A375 (cell line): ENCODE measurements around the gene NPM1. TPM values are rescaled to one million over a fixed set of nuclear protein-coding genes. Genes with fewer than 3 reads are reported as not detected.

ENCODE experiments used
- small RNA-seq: library from RNA; depleted of rRNA; stranded (forward); fragments of <200 nt; gene quantifications from one replicate; pipeline ENCODE3, GENCODE V24; 2014
- total RNA-seq: library from RNA; depleted of rRNA; stranded (reverse); fragments of >200 nt; shearing (Covaris generic); gene quantifications from 2 replicates; pipeline ENCODE4 v1.2.3, GENCODE V29; 2014; rRNA removed

The NPM1 gene, protein sequence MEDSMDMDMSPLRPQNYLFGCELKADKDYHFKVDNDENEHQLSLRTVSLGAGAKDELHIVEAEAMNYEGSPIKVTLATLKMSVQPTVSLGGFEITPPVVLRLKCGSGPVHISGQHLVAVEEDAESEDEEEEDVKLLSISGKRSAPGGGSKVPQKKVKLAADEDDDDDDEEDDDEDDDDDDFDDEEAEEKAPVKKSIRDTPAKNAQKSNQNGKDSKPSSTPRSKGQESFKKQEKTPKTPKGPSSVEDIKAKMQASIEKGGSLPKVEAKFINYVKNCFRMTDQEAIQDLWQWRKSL
- 2,657 and 3,007 TPM in 2 replicates for total RNA-seq

DNA sequence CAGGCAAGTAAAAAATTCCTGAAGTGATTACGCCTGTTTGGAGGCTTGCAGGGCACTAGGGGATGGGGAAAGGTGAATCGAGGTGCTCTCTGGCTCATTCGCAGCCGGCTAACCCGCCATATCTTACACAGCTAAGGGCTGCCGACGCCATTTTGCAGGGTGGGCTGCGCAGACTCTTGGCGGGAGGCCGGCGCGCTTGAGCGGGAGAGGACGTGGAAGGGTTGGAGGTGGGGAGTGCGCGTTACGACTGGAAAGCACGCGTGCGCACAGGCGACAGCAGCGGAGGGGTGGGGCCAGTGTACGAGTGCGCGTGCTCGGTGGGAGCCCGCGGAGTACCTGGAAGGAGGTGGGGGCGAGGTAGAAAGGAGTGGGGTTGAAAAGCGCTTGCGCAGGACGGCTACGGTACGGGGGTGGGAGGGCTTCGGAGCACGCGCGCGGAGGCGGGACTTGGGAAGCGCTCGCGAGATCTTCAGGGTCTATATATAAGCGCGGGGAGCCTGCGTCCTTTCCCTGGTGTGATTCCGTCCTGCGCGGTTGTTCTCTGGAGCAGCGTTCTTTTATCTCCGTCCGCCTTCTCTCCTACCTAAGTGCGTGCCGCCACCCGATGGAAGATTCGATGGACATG is at the start of gene NPM1:
NPM1 (plus strand) TSS at position 505 of the 625 bp plus-strand sequence; CDS start at position 605, 100 bp downstream.

DNA sequence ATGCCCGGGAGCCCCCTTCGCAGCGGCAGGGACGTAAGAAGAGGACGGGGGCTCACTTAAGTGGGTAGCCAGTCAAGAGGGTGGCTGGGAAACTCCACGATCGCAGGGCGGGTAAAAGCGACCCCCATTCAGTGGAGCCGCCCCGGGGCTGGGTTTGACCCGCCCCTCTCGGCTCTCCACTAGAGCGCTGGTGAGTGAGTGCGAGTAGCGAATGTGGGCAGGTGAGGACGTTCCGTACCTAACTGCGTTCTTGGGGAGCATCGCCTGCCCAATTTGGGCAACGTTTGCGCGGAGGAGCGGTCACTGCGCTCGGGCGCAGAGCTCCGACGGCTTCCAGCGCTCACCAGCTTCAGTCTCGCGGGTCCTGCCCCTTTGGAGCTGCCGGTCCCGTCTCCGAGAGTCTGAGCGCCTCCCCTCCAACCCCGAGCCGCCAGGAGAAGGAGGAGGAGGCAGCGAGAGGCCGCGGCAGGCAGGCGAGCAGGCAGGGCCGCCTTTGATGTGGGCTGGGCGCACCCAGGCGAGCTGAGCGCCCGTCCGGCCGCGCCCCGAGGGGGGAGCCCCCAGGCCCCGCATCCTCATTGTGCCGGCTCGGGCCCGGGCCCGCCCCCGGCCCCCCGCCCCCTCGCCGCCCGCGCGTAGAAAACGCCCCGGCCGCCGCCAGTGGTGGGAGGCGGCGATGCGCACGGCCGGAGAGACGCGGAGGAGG is 31.5 kb downstream of the NPM1 start, which contains the start of gene FGF18:
FGF18 (plus strand) TSS at position 666 of the 706 bp plus-strand sequence. CDS start 553 bp downstream, outside the sequence.

Small RNAs within 50 kb of the gene (small RNA-seq; reads per million reads assigned to genes)
- not detected for gene AC091980.1
- not detected for gene MIR3912
- gene RN7SL339P: not detected
- not detected for gene SNORA70J

Other genes with a start within 250 kb of the NPM1 start
- not detected in 2 replicates for gene TLX3, start 78.6 kb upstream of the NPM1 start, total RNA-seq
- 0.08 TPM in 1 of 2 replicates, not detected in the other for gene FGF18, start 31.8 kb downstream of the NPM1 start, total RNA-seq